Measurements from ENCODE around the gene FAM229B. TPM values are rescaled to one million over a fixed set of nuclear protein-coding genes. Genes with fewer than 3 reads are reported as not detected.
"Not testable (repeated sequence)": the region's sequence is repeated elsewhere in the genome, so short reads cannot be mapped to it uniquely, and the experiment has no call there.

The FAM229B gene
- polyA plus RNA-seq, 1 donor = 15.2 TPM

DNA sequence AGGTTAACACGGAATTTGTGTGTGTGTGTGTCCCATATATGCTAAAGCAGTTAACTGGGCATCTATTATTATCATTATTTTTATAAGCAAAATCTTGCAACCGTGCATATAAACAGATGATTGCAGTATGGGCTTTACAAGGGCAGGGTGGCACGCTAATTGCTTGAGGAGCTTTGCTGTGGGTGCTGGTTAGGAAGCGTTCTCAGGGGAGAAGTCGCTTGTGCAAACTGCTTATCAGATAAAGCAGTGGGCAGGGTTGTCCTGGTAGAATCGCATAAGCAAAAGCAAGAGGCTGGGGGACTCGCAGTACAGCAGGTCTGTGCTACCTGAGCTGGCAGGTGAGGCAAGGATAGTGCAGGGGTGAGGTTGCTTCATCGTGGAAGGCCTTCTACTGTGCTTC, 43.2 kb upstream of the FAM229B start:
- Histone ChIP-seq H3K4me1 (ENCODE audit: control insufficient read depth, insufficient read depth, low read length) (no peaks in the 10 kb centered on the region), H3K27me3 (ENCODE audit: control insufficient read depth, insufficient read depth, low read length) (peaks cover 5% of the 10 kb centered on the region), H3K36me3 (ENCODE audit: control insufficient read depth, insufficient read depth, low read length) (no peaks in the 10 kb centered on the region), H3K9me3 (ENCODE audit: control insufficient read depth, low read depth, low read length) (peaks cover 5% of the 10 kb centered on the region), H3K4me3 (ENCODE audit: low read length) (no peak overlapping the region), H3K27ac (ENCODE audit: low read length) (no peak overlapping the region)
- DNase-seq = no peak
- WGBS (ENCODE audit: insufficient coverage, low lambda C conversion rate) = no CpG with 5 or more reads among the region's 8 CpGs

DNA sequence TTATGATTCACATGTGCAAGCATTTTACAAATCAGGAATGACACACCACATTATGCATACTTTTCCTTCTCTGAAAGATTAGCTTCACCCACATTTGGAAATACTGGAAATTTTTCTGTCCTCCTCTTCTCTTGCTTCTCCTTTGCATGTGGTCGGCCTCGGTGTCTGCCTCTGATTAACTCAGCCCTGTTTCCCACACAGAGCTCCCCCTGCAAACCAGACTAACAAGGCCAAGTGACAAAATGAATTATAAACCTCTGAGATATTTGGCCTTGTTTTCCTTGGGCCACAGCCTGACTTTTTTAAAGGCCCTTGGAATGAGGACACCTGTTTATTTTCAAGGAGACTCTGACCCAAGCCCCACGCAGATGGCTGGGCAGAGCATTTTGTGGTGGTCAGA, 42.5 kb upstream of the FAM229B start:
- Histone ChIP-seq H3K4me3 (ENCODE audit: low read length) (no peak overlapping the region), H3K27ac (ENCODE audit: low read length) (no peak overlapping the region), H3K36me3 (ENCODE audit: control insufficient read depth, insufficient read depth, low read length) (no peaks in the 10 kb centered on the region), H3K27me3 (ENCODE audit: control insufficient read depth, insufficient read depth, low read length) (peaks cover 5% of the 10 kb centered on the region), H3K9me3 (ENCODE audit: control insufficient read depth, low read depth, low read length) (peaks cover 5% of the 10 kb centered on the region), H3K4me1 (ENCODE audit: control insufficient read depth, insufficient read depth, low read length) (no peaks in the 10 kb centered on the region)
- WGBS (ENCODE audit: insufficient coverage, low lambda C conversion rate) = 69% methylated on average over 2 of the region's 3 CpGs
- DNase-seq = no peak

DNA sequence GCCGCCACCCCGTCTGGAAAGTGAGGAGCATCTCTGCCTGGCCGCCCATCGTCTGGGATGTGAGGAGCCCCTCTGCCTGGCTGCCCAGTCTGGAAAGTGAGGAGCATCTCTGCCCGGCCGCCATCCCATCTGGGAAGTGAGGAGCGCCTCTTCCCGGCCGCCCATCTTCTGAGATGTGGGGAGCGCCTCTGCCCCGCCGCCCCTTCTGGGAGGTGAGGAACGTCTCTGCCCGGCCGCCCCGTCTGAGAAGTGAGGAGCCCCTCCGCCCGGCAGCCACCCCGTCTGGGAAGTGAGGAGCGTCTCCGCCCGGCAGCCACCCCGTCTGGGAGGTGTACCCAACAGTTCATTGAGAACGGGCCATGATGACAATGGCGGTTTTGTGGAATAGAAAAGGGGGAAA, 39.9 kb upstream of the FAM229B start:
- WGBS (ENCODE audit: insufficient coverage, low lambda C conversion rate) = no CpG with 5 or more reads among the region's 25 CpGs
- not testable (repeated sequence) for H3K27me3 ChIP-seq (ENCODE audit: control insufficient read depth, insufficient read depth, low read length)

DNA sequence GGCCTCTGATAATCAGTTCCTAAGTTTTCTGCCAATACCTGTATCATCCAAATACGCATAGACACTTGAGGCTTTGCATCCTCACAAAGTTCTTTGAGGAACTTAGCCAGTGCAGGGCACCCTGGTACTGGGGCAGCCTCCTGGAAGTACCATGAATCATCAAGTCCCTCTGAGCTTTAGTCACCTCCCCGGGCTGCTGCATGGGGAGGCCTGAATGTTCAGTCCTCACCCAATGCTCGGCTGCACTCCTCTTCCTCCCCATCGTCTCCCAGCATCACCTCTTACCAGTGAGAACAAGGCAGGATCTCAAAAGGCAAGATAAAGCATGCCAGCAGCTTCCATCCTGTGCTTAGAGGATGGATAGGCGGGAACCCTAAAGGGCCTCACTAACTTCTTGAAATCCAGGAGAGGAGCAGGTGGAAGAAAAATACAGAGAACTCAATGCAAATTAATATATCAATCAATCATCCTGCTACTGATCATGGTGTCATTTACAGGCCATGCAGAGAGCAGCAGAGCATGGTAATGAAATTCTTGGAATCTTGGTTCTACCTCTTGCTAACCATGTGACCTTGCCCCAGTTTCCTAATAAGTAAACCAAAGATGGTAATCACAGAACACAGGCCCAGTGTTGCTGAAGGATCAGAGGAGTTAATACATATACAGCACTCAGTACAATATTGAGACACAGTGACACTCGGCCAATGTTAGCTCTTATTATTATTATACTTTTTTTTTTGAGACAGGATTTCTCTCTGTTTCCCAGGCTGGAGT, 38.2 kb upstream of the FAM229B start:
- H3K4me3 ChIP-seq (ENCODE audit: low read length) = no peak overlapping the region
- no peaks in the 10 kb centered on the region for H3K36me3 ChIP-seq (ENCODE audit: control insufficient read depth, insufficient read depth, low read length)
- no peaks in the 10 kb centered on the region for H3K27me3 ChIP-seq (ENCODE audit: control insufficient read depth, insufficient read depth, low read length)
- 83% methylated on average over 1 of the region's 6 CpGs for WGBS (ENCODE audit: insufficient coverage, low lambda C conversion rate)
- H3K27ac ChIP-seq (ENCODE audit: low read length) = no peak overlapping the region
- H3K9me3 ChIP-seq (ENCODE audit: control insufficient read depth, low read depth, low read length) = peaks cover 5% of the 10 kb centered on the region
- H3K4me1 ChIP-seq (ENCODE audit: control insufficient read depth, insufficient read depth, low read length) = no peaks in the 10 kb centered on the region
- no peak for DNase-seq

More for the DNA sequence above, 39.9 kb upstream of the FAM229B start:
- H3K4me3 ChIP-seq (ENCODE audit: low read length); H3K9me3 ChIP-seq (ENCODE audit: control insufficient read depth, low read depth, low read length); DNase-seq; H3K36me3 ChIP-seq (ENCODE audit: control insufficient read depth, insufficient read depth, low read length); H3K27ac ChIP-seq (ENCODE audit: low read length); H3K4me1 ChIP-seq (ENCODE audit: control insufficient read depth, insufficient read depth, low read length): not testable (repeated sequence)

DNA sequence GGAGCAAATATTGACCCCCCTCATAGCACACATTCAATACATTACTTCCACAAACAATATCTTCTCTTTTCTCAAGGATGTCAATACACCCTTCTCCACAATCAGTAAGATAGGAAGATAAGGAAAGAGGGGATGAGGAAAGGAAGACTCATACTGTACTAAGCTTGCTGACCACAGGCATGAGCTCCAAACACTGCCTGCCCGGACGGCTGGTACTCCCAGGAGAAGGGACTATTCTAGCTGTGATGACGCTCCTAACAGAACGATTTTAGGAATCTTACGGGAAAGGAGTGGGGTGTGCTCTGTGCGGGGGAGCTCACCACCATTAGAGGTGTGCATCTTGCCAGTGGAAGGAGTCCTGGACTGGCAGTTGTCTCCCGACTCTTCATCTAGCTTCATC, 37.4 kb upstream of the FAM229B start:
- H3K27me3 ChIP-seq (ENCODE audit: control insufficient read depth, insufficient read depth, low read length) = no peaks in the 10 kb centered on the region

DNA sequence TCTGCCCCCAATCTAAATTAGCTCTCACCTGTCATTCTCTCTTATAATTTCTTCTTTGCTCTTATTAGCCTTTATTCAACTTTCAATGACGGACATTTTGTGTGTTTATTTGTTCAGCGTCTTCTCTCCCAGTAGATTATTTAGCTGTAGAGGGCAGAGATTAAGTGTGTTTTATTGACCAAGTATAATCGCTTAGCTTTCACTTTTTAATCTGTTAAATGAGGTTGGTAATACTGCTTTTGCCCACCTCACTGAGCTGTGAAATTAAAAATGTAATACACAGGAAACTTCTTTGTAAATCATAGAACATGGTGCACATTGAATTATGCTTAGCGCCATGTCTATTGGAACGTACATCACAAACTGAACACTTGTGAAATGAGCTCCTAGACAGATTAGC, 37.0 kb upstream of the FAM229B start:
- Histone ChIP-seq H3K27ac (ENCODE audit: low read length) (no peak overlapping the region), H3K27me3 (ENCODE audit: control insufficient read depth, insufficient read depth, low read length) (no peaks in the 10 kb centered on the region)
- WGBS (ENCODE audit: insufficient coverage, low lambda C conversion rate) = 93% methylated on average over 2 of the region's 5 CpGs

More for the DNA sequence above, 37.4 kb upstream of the FAM229B start:
- Histone ChIP-seq H3K9me3 (ENCODE audit: control insufficient read depth, low read depth, low read length) (peaks cover 5% of the 10 kb centered on the region), H3K27ac (ENCODE audit: low read length) (no peak overlapping the region), H3K4me3 (ENCODE audit: low read length) (no peak overlapping the region), H3K4me1 (ENCODE audit: control insufficient read depth, insufficient read depth, low read length) (no peaks in the 10 kb centered on the region), H3K36me3 (ENCODE audit: control insufficient read depth, insufficient read depth, low read length) (no peaks in the 10 kb centered on the region)
- WGBS (ENCODE audit: insufficient coverage, low lambda C conversion rate) = 83% methylated on average over 1 of the region's 7 CpGs
- no peak for DNase-seq

DNA sequence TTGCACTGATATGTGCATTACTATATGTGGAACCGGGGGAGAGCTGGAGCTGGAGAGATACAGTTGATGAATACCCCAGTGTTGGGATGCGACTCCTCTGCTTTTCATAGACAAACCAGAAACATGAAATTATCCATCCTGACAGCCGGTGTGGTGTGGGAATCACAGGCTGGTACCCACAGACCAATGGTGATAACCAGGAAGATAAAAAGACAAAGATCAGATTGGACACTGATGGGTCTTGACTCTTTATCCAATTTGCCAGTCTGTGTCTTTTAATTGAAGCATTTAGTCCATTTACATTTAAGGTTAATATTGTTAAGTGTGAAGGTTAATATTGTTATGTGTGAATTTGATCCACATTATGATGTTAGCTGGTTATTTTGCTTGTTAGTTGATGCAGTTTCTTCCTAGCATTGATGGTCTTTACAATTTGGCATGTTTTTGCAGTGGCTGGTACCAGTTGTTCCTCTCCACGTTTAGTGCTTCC, 36.1 kb upstream of the FAM229B start:
- H3K9me3 ChIP-seq (ENCODE audit: control insufficient read depth, low read depth, low read length); H3K27me3 ChIP-seq (ENCODE audit: control insufficient read depth, insufficient read depth, low read length); DNase-seq; H3K4me1 ChIP-seq (ENCODE audit: control insufficient read depth, insufficient read depth, low read length); H3K4me3 ChIP-seq (ENCODE audit: low read length); H3K36me3 ChIP-seq (ENCODE audit: control insufficient read depth, insufficient read depth, low read length); H3K27ac ChIP-seq (ENCODE audit: low read length): not testable (repeated sequence)
- 100% methylated on average over 2 of the region's 4 CpGs for WGBS (ENCODE audit: insufficient coverage, low lambda C conversion rate)

More for the DNA sequence above, 37.0 kb upstream of the FAM229B start:
- H3K9me3 ChIP-seq (ENCODE audit: control insufficient read depth, low read depth, low read length) = peaks cover 5% of the 10 kb centered on the region
- H3K4me3 ChIP-seq (ENCODE audit: low read length) = no peak overlapping the region
- no peaks in the 10 kb centered on the region for H3K36me3 ChIP-seq (ENCODE audit: control insufficient read depth, insufficient read depth, low read length)
- no peak for DNase-seq
- no peaks in the 10 kb centered on the region for H3K4me1 ChIP-seq (ENCODE audit: control insufficient read depth, insufficient read depth, low read length)

DNA sequence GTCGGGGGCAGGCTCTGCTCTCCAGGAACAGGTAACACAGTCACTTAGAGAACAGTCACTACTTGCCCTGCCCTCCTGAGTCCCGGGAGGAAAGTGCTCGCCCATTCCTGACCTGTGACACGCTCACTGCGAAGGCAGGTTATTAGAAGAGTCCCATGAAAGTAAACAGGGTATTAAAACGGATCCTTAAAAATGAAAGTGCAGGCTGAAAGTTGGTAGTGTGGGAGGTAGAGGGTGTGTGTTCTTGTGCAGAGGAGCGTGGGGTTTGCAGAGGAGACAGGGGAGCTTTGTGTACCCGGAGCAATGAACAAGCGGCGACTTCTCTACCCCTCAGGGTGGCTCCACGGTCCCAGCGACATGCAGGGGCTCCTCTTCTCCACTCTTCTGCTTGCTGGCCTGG, 33.4 kb upstream of the FAM229B start, which contains the start of gene CCN6:
CCN6 (plus strand) TSS at position 104 of the 400 bp plus-strand sequence; CDS start at position 358, 254 bp downstream.
- Histone ChIP-seq H3K4me3 (ENCODE audit: low read length) (no peak within 1 kb of the TSS), H3K9me3 (ENCODE audit: control insufficient read depth, low read depth, low read length) (no peaks in the 10 kb centered on the region), H3K27me3 (ENCODE audit: control insufficient read depth, insufficient read depth, low read length) (no peaks in the 10 kb centered on the region), H3K4me1 (ENCODE audit: control insufficient read depth, insufficient read depth, low read length) (no peaks in the 10 kb centered on the region), H3K36me3 (ENCODE audit: control insufficient read depth, insufficient read depth, low read length) (no peaks in the 10 kb centered on the region), H3K27ac (ENCODE audit: low read length) (no peak within 1 kb of the TSS)
- no peak for DNase-seq
- no CpG with 5 or more reads among the region's 12 CpGs for WGBS (ENCODE audit: insufficient coverage, low lambda C conversion rate)

DNA sequence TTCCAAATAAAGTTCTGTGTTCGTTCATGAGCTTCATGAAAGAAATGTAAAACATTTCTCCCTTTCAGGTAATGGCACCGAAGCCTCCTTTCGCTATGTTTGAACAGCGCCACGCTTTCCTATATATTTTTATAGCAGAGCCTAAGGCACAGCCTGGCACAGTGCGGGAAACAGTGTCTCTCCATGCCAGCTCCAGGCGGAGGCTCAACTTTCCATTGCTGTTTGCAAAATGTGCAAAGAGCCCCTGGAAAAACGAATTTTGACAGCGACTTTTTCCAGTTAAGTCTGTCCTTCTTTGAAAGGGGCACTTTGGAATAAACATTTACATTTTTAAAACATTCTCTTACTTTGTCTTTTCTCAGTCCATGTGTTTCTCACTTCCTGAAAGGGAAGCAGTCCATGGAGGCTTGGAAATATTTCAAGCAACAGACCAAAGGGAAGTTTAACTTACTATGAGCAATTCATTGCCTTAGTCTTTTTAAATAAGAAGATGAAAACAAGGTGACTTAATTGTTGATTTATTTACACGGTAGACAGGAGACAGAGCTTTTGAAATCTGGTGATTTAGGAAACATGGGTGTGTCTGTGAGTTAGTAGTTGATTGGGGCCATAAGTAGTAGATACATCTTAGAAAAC, 32.7 kb upstream of the FAM229B start:
- no peak for DNase-seq
- no peaks in the 10 kb centered on the region for H3K36me3 ChIP-seq (ENCODE audit: control insufficient read depth, insufficient read depth, low read length)
- no peaks in the 10 kb centered on the region for H3K4me1 ChIP-seq (ENCODE audit: control insufficient read depth, insufficient read depth, low read length)
- no peak overlapping the region for H3K4me3 ChIP-seq (ENCODE audit: low read length)
- H3K9me3 ChIP-seq (ENCODE audit: control insufficient read depth, low read depth, low read length) = no peaks in the 10 kb centered on the region
- no peaks in the 10 kb centered on the region for H3K27me3 ChIP-seq (ENCODE audit: control insufficient read depth, insufficient read depth, low read length)
- no peak overlapping the region for H3K27ac ChIP-seq (ENCODE audit: low read length)
- WGBS (ENCODE audit: insufficient coverage, low lambda C conversion rate) = 77% methylated on average over 4 of the region's 10 CpGs

DNA sequence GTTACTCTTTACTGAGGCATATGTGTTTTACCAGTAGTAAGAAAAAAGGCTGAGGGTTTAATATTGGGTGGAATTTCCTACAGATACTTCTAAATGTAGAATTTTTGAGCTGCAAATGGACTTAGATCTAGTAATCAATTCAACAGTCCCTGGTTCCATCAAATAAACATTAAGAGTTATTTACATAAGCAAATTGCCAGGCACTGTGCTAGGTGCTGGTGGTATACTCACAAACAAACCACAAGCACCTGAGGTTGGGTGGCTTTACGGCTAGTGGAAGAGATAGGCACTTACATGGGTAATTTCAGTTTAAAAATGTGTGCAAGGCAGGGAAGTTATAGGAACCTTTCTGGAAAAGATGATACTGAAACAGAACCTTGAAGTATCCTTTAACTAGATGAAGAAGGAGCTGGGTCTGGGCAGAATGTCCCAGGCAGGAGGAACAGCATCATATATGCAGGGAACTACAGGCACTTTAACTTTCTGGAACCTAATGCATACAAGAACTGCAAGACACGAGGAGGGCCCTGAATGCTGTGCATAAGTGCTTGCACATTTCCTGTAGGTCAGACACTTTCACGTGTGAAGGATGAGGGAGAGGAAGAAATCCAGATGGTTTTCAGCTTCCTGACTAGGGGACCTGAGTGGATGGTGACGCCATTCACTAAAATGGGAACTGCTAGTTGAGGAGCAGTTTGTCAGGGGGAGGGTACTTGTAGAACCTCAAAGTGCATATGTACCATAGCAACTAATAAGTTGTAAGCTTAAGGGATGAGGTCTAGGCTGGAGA, 29.0 kb upstream of the FAM229B start:
- no peak overlapping the region for H3K27ac ChIP-seq (ENCODE audit: low read length)
- WGBS (ENCODE audit: insufficient coverage, low lambda C conversion rate) = 86% methylated on average over 1 of the region's 4 CpGs
- H3K36me3 ChIP-seq (ENCODE audit: control insufficient read depth, insufficient read depth, low read length) = no peaks in the 10 kb centered on the region
- H3K9me3 ChIP-seq (ENCODE audit: control insufficient read depth, low read depth, low read length) = no peaks in the 10 kb centered on the region
- H3K4me1 ChIP-seq (ENCODE audit: control insufficient read depth, insufficient read depth, low read length) = no peaks in the 10 kb centered on the region
- H3K27me3 ChIP-seq (ENCODE audit: control insufficient read depth, insufficient read depth, low read length) = no peaks in the 10 kb centered on the region
- H3K4me3 ChIP-seq (ENCODE audit: low read length) = no peak overlapping the region
- no peak for DNase-seq

All from large intestine (tissue), 3 donors.